NCI-H774 (cell line): ENCODE data around the gene WASHC1.
"Not testable (repeated sequence)": the region's sequence is repeated elsewhere in the genome, so short reads cannot be mapped to it uniquely, and the experiment has no call there.

Experiments
- DNase-seq: peaks from one replicate; lab custom pipeline; 2025; lab: John Stamatoyannopoulos, UW

Gene WASHC1, protein sequence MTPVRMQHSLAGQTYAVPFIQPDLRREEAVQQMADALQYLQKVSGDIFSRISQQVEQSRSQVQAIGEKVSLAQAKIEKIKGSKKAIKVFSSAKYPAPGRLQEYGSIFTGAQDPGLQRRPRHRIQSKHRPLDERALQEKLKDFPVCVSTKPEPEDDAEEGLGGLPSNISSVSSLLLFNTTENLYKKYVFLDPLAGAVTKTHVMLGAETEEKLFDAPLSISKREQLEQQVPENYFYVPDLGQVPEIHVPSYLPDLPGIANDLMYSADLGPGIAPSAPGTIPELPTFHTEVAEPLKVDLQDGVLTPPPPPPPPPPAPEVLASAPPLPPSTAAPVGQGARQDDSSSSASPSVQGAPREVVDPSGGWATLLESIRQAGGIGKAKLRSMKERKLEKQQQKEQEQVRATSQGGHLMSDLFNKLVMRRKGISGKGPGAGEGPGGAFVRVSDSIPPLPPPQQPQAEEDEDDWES

GRCh38 chr9:29356-29755, at the start of gene WASHC1:
Gene WASHC1 (minus strand): TSS chr9:29456. CDS start chr9:24999, 4,457 bp downstream.
- DNase-seq: not testable (repeated sequence)

DNA sequence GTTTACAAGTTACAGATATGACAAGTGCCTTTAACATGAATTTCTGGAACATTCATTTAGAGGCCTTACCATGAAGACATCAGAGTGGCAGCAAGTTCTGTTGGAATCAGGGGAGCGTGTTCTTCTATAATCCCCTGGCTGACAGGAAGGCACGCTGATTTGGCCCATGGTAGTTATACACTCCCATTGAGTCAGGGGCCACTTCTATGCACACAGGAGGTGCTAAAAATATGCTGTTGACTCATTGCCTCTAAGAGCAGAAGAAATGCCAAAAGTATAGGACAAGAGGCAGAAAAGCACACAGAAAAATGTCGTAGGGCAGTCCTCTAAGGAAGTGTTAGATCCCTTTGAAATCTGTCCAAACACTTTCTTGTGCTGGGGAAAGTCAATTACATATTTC, 49.1 kb upstream of the WASHC1 start:
- DNase-seq: not testable (repeated sequence)

DNA sequence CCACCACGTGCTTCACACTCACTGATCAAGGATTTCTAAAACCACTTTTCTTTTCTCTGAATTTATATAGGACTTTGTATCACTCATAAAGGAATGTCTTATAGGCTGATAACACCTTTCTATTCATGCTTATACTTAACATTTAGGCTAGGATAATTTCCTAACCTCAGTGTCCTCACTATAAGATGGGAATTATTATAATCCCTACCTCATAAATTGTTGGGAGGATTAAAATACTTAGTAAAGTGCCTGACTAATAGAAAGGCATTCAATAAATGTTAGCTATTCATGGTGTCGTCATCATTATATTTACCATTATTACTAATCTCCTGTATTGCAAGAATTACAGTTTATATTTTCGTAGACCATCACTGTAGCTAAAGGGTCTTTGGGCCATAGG, 47.1 kb upstream of the WASHC1 start:
- not testable (repeated sequence) for DNase-seq

DNA sequence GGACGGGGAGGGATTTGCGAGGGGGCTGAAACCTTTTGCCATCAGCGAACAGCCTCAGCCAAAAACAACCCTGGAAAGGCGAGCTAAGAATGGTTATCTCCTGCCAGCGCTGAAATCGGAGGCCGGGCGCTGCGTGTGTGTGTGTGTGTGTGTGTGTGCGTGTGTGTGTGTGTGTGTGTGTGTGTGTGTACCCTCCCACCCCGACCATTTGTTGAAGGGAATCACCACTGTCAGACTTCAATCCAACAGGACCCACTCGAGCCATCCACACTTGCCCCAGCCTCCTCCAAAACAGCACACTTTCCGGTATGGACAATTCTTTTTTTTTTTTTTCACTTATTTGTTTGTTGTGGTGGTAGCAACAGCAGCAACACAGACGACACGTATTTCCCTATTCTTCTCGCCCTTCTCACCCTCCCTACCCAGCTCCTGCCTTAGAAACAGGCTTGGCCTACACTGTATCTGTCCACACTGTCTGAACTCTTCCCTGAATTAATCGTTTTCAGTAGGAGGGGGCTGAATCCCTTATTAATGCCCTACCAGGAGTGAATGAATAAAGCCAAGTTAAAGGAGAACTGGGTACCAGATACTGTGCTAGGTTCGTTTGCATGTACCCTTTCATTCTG, 44.8 kb upstream of the WASHC1 start:
- DNase-seq: not testable (repeated sequence)

DNA sequence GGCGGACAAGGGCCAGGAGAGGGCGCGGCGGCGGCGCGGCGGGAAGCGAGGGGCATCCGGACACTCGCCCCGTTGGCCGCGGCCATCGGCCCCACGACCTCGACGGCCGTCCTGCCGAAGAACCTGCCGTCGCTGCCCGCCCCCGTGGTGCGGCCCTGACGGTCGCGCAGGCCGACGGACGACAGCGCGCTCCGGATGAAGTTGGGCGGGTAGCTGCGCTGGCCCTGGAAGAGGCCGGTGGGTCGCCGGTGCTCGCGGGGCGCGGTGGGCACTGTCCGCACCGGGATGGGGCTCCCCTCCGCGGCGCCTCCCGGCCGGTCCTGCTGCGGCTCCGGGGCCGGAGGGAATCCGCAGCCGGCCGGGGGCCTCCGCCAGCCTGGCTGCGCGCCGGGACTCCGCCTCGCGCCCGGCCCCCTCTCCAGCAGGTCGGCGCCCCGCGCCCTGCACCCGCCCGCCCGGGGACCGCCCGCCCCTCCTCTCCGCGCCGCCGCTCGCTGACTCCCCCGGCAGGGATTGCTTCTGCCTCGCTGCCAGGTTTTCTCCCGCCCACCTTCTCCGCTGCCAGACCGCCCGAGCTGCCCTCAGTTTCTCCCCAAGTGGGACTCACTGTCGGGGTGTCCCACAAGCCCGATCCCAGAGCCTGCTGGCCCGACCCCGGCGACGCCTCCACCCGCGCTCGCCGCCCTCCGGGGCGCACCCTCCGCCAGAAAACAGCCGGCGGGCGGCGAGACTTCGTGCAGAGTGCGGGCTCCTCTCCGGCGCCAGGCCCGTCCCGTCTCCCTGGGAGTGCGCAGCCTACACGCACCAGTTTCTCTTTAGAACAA, 44.0 kb upstream of the WASHC1 start:
- not testable (repeated sequence) for DNase-seq

DNA sequence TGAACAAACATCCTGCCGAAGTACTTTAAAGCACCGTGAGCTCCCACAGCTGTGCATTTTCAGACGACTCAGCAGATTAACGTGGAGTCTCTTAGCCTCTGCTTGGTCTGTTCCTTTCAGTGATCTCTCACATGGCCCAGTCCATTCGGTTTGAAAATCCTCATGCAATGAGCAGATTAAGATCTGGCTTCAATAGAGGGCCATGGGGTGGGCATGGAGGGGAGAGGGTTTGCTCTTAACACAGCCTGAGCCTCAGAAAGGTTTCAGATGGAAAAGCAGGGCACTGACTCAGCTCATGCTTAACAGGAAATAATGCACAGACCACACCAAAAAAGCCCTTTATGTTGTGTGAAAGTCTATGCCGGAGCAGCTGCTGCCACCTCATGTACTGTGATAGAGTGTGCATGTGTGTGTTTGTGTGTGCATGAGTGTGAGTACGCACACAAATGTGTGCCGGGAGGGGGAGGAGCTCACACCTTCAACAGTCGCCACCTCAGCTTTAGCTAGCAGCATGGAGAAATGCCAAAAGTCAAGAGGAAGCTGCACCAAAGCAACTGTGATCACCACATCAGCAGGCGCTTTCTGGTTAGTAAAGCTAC, 33.9 kb upstream of the WASHC1 start:
- not testable (repeated sequence) for DNase-seq

- DNase-seq: not testable (repeated sequence)
Observed at GRCh38 chr9:52678-53077, 23.4 kb upstream of the WASHC1 start.

- DNase-seq: not testable (repeated sequence)
Observed at GRCh38 chr9:48190-48842, 19.1 kb upstream of the WASHC1 start.

DNA sequence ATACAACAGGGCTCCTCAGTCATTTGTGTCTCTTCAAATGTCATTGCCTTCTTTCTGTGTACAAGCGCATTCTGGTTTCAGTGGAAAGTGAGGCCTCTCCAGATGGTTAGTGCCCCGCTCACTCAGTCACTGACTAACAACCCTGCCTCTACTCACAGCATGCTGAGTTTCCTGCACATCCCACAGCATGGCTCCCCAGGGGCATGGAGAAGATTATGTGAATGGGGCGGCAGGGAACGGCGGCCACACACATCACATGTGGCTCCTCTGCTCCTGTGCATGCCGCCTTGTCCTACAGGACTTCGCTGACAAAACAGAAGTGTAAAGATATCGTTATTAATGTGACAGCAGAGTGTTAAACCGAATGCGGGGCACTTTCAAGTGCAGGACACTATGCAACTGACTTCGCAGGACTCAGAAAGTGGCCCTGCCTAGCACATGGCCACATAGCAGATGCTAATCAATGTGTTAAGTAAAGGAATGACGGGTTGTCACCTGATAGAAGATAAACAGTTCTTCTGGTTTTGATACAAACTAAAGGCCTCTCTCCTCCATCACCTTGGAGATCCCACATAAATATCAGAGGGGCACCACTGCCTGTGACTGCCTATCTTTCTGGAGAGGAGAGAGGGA, 17.5 kb upstream of the WASHC1 start:
- not testable (repeated sequence) for DNase-seq

- not testable (repeated sequence) for DNase-seq
Observed at GRCh38 chr9:46164-46563, 16.9 kb upstream of the WASHC1 start.

DNA sequence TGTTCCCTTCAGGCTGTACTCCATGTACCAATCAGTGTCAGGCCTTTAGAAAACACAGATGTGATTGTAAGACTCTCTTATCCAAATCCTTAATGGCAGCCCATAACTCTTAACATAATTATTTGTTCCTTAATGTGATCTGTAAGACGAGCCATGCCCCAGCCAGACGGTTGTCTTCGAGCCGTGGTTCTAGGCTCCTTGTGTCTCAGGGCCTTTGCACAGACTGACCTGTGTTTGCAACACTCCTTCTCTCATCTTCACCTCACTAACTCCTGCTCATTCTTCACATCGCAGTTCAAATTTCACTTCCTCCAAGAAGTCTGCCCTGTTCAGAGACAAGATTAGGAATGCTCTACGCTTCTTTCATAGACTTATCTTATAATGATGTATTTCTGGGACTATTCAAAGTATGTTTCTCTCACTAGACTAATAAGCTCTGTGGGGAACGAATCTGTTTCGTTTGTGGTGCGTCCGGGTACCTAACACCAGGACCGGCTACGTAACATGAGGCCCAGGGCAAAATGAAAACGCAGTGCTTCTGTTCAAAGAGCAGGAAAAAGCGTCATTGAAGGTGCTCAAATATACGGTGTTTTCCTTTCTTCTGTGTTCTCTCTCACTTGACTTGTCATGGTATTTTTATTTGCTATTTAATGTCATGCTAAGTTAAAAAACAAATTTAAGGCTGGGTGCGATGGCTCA, 16.1 kb upstream of the WASHC1 start:
- DNase-seq: not testable (repeated sequence)

GRCh38 chr9:44416-44815, 15.2 kb upstream of the WASHC1 start:
- not testable (repeated sequence) for DNase-seq

DNA sequence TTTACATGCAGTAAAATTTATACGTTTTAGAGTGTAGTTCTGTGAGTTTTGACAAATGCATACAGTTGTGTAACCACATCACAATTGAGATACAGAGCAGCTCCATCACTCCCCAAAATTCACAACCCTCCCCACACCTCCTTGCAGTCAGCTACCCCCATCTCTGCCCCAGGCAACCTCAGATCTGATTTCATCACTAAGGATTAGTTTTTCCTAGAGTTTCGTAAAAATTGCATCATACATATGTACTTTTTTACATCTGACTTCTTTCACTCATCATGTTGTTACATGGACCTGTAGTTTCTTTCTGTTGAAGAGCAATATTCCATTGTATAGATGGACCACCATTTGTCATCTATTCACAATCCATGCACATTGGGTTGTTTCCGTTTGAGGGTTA, 14.4 kb upstream of the WASHC1 start:
- DNase-seq: not testable (repeated sequence)

- DNase-seq: not testable (repeated sequence)
Observed at GRCh38 chr9:43116-43515, 13.9 kb upstream of the WASHC1 start.

- DNase-seq: not testable (repeated sequence)
Observed at GRCh38 chr9:41819-42218, 12.6 kb upstream of the WASHC1 start.

DNA sequence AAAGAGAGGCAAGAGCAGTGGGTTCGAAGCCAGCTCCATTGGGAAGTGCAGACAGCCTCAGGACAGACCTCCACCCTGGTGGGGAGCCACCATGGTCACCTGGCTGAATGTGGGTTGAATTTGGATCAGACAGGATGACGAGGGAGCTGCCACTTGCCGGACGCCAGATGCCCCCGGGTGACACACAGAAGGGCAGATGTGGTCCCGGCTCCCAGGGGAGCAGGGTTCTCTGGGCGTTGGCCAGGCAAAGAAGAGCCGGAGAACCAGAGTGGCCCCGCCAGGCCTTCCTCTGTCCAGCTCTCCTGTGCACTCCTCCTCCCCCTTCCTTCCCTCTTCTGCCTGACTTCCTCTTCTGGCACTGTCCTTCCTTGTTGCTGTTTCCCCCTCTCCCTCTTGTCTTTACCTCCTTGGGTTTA, 12.0 kb upstream of the WASHC1 start:
- not testable (repeated sequence) for DNase-seq

GRCh38 chr9:32308-32707, 3.1 kb upstream of the WASHC1 start:
- DNase-seq: not testable (repeated sequence)

- DNase-seq: not testable (repeated sequence)
Observed at GRCh38 chr9:28775-29174, 481 bp downstream of the WASHC1 start.

DNA sequence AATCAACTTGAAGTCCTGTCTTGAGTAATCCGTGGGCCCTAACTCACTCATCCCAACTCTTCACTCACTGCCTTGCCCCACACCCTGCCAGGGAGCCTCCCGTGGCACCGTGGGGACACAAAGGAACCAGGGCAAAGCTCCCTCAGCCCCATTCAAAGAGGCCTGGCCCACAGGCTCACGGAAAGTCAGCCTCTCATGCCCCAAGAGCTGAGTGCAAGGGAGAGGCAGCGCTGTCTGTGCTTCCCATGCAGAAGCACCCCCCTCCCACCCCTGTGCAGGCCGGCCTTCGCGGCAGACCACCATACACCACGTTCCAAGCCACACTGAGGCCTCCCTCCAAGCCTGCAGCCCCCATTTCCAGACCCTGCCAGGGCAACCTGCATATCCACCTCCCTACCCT, 7.6 kb downstream of the WASHC1 start:
- not testable (repeated sequence) for DNase-seq

- not testable (repeated sequence) for DNase-seq
Observed at GRCh38 chr9:16875-17274, 12.4 kb downstream of the WASHC1 start.
